ENCODE measurements around the gene CLIC5.
A peak's percentile ranks its signal among the peaks of the same experiment; 100 is the strongest.

The CLIC5 gene

GRCh38 chr6:45990162-45990561, 25.5 kb downstream of the CLIC5 start:
- no peak for DNase-seq

GRCh38 chr6:45988635-45989034, 27.0 kb downstream of the CLIC5 start:
- DNase-seq: no peak

GRCh38 chr6:45987856-45988255, 27.8 kb downstream of the CLIC5 start:
- no peak for DNase-seq

- DNase-seq: no peak
Measured at GRCh38 chr6:45986746-45987274, 28.9 kb downstream of the CLIC5 start.

- DNase-seq: no peak
Measured at GRCh38 chr6:45984788-45985425, 30.8 kb downstream of the CLIC5 start.

- no peak for DNase-seq
Measured at GRCh38 chr6:45984347-45984746, 31.3 kb downstream of the CLIC5 start.

- DNase-seq: no peak
Measured at GRCh38 chr6:45983062-45983461, 32.6 kb downstream of the CLIC5 start.

GRCh38 chr6:45982280-45983036, 33.2 kb downstream of the CLIC5 start:
- no peak for DNase-seq

- no peak for DNase-seq
Measured at GRCh38 chr6:45981046-45981445, 34.6 kb downstream of the CLIC5 start.

GRCh38 chr6:45979311-45979710, 36.3 kb downstream of the CLIC5 start:
- no peak for DNase-seq

GRCh38 chr6:45974596-45974995, 41.1 kb downstream of the CLIC5 start:
- DNase-seq: no peak

GRCh38 chr6:45972795-45973503, 42.7 kb downstream of the CLIC5 start:
- no peak for DNase-seq

GRCh38 chr6:45971287-45971686, 44.4 kb downstream of the CLIC5 start:
- no peak for DNase-seq

- DNase-seq: peak; percentile 30
Measured at GRCh38 chr6:45970326-45970725, 45.3 kb downstream of the CLIC5 start.

GRCh38 chr6:45969883-45970282, 45.8 kb downstream of the CLIC5 start:
- DNase-seq: no peak

- no peak for DNase-seq
Measured at GRCh38 chr6:45969026-45969425, 46.6 kb downstream of the CLIC5 start.

- DNase-seq: no peak
Measured at GRCh38 chr6:45967363-45967762, 48.3 kb downstream of the CLIC5 start.

- DNase-seq: no peak
Measured at GRCh38 chr6:45966797-45967196, 48.9 kb downstream of the CLIC5 start.

- DNase-seq: no peak
Measured at GRCh38 chr6:45966340-45966739, 49.3 kb downstream of the CLIC5 start.

GRCh38 chr6:45965792-45966191, 49.9 kb downstream of the CLIC5 start:
- DNase-seq: no peak

GRCh38 chr6:45965007-45965406, 50.7 kb downstream of the CLIC5 start:
- DNase-seq: no peak

GRCh38 chr6:45964300-45964699, 51.4 kb downstream of the CLIC5 start:
- DNase-seq: no peak

GRCh38 chr6:45963896-45964295, 51.8 kb downstream of the CLIC5 start:
- no peak for DNase-seq

GRCh38 chr6:45961125-45961524, 54.5 kb downstream of the CLIC5 start:
- no peak for DNase-seq

All from inflammatory macrophage treated with lipopolysaccharide for 4 hours (primary cell).